Mucosa of rectum (tissue), 2 donors: Measurements from ENCODE around the gene SNAPC2.
"Not testable (repeated sequence)": the region's sequence is repeated elsewhere in the genome, so short reads cannot be mapped to it uniquely, and the experiment has no call there.

ENCODE experiments used
- H3K27ac ChIP-seq, 2 donors: one replicate each; pipeline ENCODE4 v1.7.0; 2013; ENCODE audit warnings: inconsistent platforms in 2 of 2, low read depth in 2 of 2, low read length in 2 of 2
- H3K27me3 ChIP-seq, 2 donors: one replicate each; pipeline ENCODE4 v1.7.0; 2013; ENCODE audit warnings: low read length in 2 of 2; ENCODE audit not compliant: control insufficient read depth in 2 of 2, insufficient read depth in 2 of 2
- H3K36me3 ChIP-seq, 2 donors: one replicate each; pipeline ENCODE4 v1.7.0; 2013; ENCODE audit warnings: low read length in 2 of 2; ENCODE audit not compliant: control insufficient read depth in 2 of 2, insufficient read depth in 2 of 2
- H3K4me1 ChIP-seq, 2 donors: one replicate each; pipeline ENCODE4 v1.7.0; 2013; ENCODE audit warnings: low read length in 2 of 2, mild to moderate bottlenecking in 1 of 2; ENCODE audit not compliant: control insufficient read depth in 2 of 2, insufficient read depth in 2 of 2
- H3K4me3 ChIP-seq, 2 donors: one replicate each; pipeline ENCODE4 v1.7.0; 2013; ENCODE audit warnings: low read length in 2 of 2
- H3K9ac ChIP-seq, 2 donors: one replicate each; pipeline ENCODE4 v1.7.0; 2013; ENCODE audit warnings: low read length in 2 of 2, low read depth in 1 of 2, mild to moderate bottlenecking in 1 of 2
- H3K9me3 ChIP-seq, 2 donors: one replicate each; pipeline ENCODE4 v1.7.0; 2013; ENCODE audit warnings: low read length in 2 of 2; ENCODE audit not compliant: control insufficient read depth in 2 of 2
- donor health status: healthy.
- donor health status: Normal muscosa, but diverticular disease.

SNAPC2 gene

GRCh38 chr19:7927605-7928333 is 7.6 kb downstream of the SNAPC2 start:
- peak overlapping the region in 1 of 2 donors; percentile 58 for H3K27ac ChIP-seq
- H3K4me1 ChIP-seq, result peaks cover 2 to 10% of the 10 kb centered on the region in 2 donors
- no peak overlapping the region for H3K9ac ChIP-seq
- H3K36me3 ChIP-seq, result peaks cover 17 to 23% of the 10 kb centered on the region in 2 donors
- H3K27me3 ChIP-seq, result no peaks in the 10 kb centered on the region
- H3K9me3 ChIP-seq, result no peaks in the 10 kb centered on the region
- no peak overlapping the region for H3K4me3 ChIP-seq

GRCh38 chr19:7928334-7928706 is 8.2 kb downstream of the SNAPC2 start:
- H3K9me3 ChIP-seq, result no peaks in the 10 kb centered on the region
- peaks cover 22 to 26% of the 10 kb centered on the region in 2 donors for H3K36me3 ChIP-seq
- H3K27ac ChIP-seq, result peak overlapping the region; percentile 42 to 58
- H3K4me1 ChIP-seq, result peaks cover 2 to 10% of the 10 kb centered on the region in 2 donors
- H3K27me3 ChIP-seq, result no peaks in the 10 kb centered on the region
- H3K4me3 ChIP-seq, result no peak overlapping the region
- H3K9ac ChIP-seq, result no peak overlapping the region

- Histone ChIP-seq H3K27me3 (no peaks in the 10 kb centered on the region), H3K9ac (peak overlapping the region in 1 of 2 donors; percentile 26), H3K27ac (peak overlapping the region; percentile 42 to 58), H3K4me3 (no peak overlapping the region), H3K4me1 (peaks cover 2 to 12% of the 10 kb centered on the region in 2 donors), H3K9me3 (no peaks in the 10 kb centered on the region), H3K36me3 (peaks cover 29 to 32% of the 10 kb centered on the region in 2 donors)
These were observed 8.9 kb downstream of the SNAPC2 start for GRCh38 chr19:7928741-7929701.

- peaks cover 35 to 36% of the 10 kb centered on the region in 2 donors for H3K36me3 ChIP-seq
- not testable (repeated sequence) for H3K9ac ChIP-seq, H3K9me3 ChIP-seq, H3K27me3 ChIP-seq, H3K4me3 ChIP-seq, H3K27ac ChIP-seq
- peaks cover 2 to 14% of the 10 kb centered on the region in 2 donors for H3K4me1 ChIP-seq
These were observed 9.9 kb downstream of the SNAPC2 start for GRCh38 chr19:7930030-7930429.

- H3K36me3 ChIP-seq, result peaks cover 40% of the 10 kb centered on the region in 2 donors
- H3K9ac ChIP-seq, result no peak overlapping the region
- peaks cover 2 to 12% of the 10 kb centered on the region in 2 donors for H3K4me1 ChIP-seq
- no peaks in the 10 kb centered on the region for H3K9me3 ChIP-seq
- no peaks in the 10 kb centered on the region for H3K27me3 ChIP-seq
- peak overlapping the region in 1 of 2 donors; percentile 16 for H3K27ac ChIP-seq
- H3K4me3 ChIP-seq, result no peak overlapping the region
These were observed 10.6 kb downstream of the SNAPC2 start for GRCh38 chr19:7930765-7931164.

- H3K27ac ChIP-seq, result peak overlapping the region in 1 of 2 donors; percentile 16
- H3K4me1 ChIP-seq, result peaks cover 0 to 8% of the 10 kb centered on the region in 2 donors
- peaks cover 40 to 44% of the 10 kb centered on the region in 2 donors for H3K36me3 ChIP-seq
- no peaks in the 10 kb centered on the region for H3K27me3 ChIP-seq
- no peak overlapping the region for H3K4me3 ChIP-seq
- H3K9me3 ChIP-seq, result no peaks in the 10 kb centered on the region
- H3K9ac ChIP-seq, result no peak overlapping the region
These were observed 11.3 kb downstream of the SNAPC2 start for GRCh38 chr19:7931221-7932061.

- Histone ChIP-seq H3K27me3 (no peaks in the 10 kb centered on the region), H3K4me3 (no peak overlapping the region), H3K36me3 (peaks cover 43 to 51% of the 10 kb centered on the region in 2 donors), H3K27ac (no peak overlapping the region), H3K9me3 (no peaks in the 10 kb centered on the region), H3K9ac (no peak overlapping the region), H3K4me1 (peaks cover 0 to 7% of the 10 kb centered on the region in 2 donors)
These were observed 12.3 kb downstream of the SNAPC2 start for GRCh38 chr19:7932276-7932929.

- H3K36me3 ChIP-seq, result peaks cover 47 to 53% of the 10 kb centered on the region in 2 donors
- H3K4me1 ChIP-seq, result peaks cover 0 to 7% of the 10 kb centered on the region in 2 donors
- H3K9ac ChIP-seq, result no peak overlapping the region
- no peaks in the 10 kb centered on the region for H3K27me3 ChIP-seq
- no peak overlapping the region for H3K27ac ChIP-seq
- no peaks in the 10 kb centered on the region for H3K9me3 ChIP-seq
- no peak overlapping the region for H3K4me3 ChIP-seq
These were observed 12.8 kb downstream of the SNAPC2 start for GRCh38 chr19:7932930-7933300.

GRCh38 chr19:7933411-7933810 is 13.3 kb downstream of the SNAPC2 start:
- Histone ChIP-seq H3K27ac (no peak overlapping the region), H3K36me3 (peaks cover 48 to 53% of the 10 kb centered on the region in 2 donors), H3K4me1 (peaks cover 0 to 7% of the 10 kb centered on the region in 2 donors), H3K9me3 (no peaks in the 10 kb centered on the region), H3K9ac (no peak overlapping the region), H3K27me3 (no peaks in the 10 kb centered on the region), H3K4me3 (no peak overlapping the region)
